SK-N-SH (cell line): ENCODE data around the gene UBE2R2. TPM values are rescaled to one million over a fixed set of nuclear protein-coding genes. Genes with fewer than 3 reads are reported as not detected.

ENCODE experiments used
- CTCF ChIA-PET: fragments of 300-600, 350-600 bp; formaldehyde crosslinking; extraction: SDS; loops from one replicate; lab custom pipeline; 2021; lab: Yijun Ruan, JAX
- POLR2A ChIA-PET: fragments of 350-600 bp; sonication (Branson Sonifier 250); formaldehyde crosslinking; extraction: SDS; loops from one replicate; lab custom pipeline; 2020; ENCODE audit warnings: antibody characterized with exemption, inconsistent platforms; lab: Yijun Ruan, JAX
- DNase-seq: peaks from one replicate; pipeline ENCODE4 v3.0.0; 2012
- H2AFZ ChIP-seq: fragments of 200-600 bp; sonication (generic); 2 replicates; pipeline ENCODE4 v1.8.1; 2016; ENCODE audit warnings: antibody characterized with exemption, mild to moderate bottlenecking, low read depth
- H3F3A ChIP-seq: fragments of 200-600 bp; sonication (generic); replicated peaks from 2 replicates; pipeline ENCODE3; 2016; ENCODE audit warnings: antibody characterized with exemption, mild to moderate bottlenecking; ENCODE audit not compliant: insufficient read depth
- H3K27ac ChIP-seq, 2 experiments: fragments of 200-500 bp in 1 of 2; fragments of 200-600 bp in 1 of 2; sonication (Bioruptor generic) in 1 of 2; sonication (generic), shearing (Covaris generic) in 1 of 2; 2 replicates each; pipeline versions ENCODE4 v1.5.1 to v1.6.1; 2014 to 2016; ENCODE audit warnings: low read depth in 2 of 2, inconsistent platforms in 1 of 2, low read length in 1 of 2, mild to moderate bottlenecking in 1 of 2, mixed read lengths in 1 of 2
- H3K27me3 ChIP-seq: fragments of 200-600 bp; sonication (generic), shearing (Covaris generic); 2 replicates; pipeline ENCODE4 v1.6.1; 2016; ENCODE audit warnings: mixed run types; ENCODE audit not compliant: insufficient read depth
- H3K36me3 ChIP-seq, 2 experiments: fragments of 200-500 bp in 1 of 2; fragments of 200-600 bp in 1 of 2; sonication (Bioruptor generic) in 1 of 2; sonication (generic) in 1 of 2; replicated peaks in 1 of 2; 2 replicates each; pipeline versions ENCODE3 to v1.5.1; 2014 to 2016; ENCODE audit warnings: low read length in 1 of 2, mild to moderate bottlenecking in 1 of 2; ENCODE audit not compliant: insufficient read depth in 2 of 2, control insufficient read depth in 1 of 2
- H3K4me1 ChIP-seq, 2 experiments: fragments of 200-500 bp in 1 of 2; fragments of 200-600 bp in 1 of 2; sonication (Bioruptor generic) in 1 of 2; sonication (generic), shearing (Covaris generic) in 1 of 2; 2 replicates each; pipeline versions ENCODE4 v1.5.1 to v1.6.1; 2014 to 2016; ENCODE audit warnings: low read depth in 1 of 2, low read length in 1 of 2, mixed run types in 1 of 2; ENCODE audit not compliant: insufficient read depth in 2 of 2, control insufficient read depth in 1 of 2
- H3K4me2 ChIP-seq: fragments of 200-600 bp; sonication (generic), shearing (Covaris generic); 2 replicates; pipeline ENCODE4 v1.6.1; 2017; ENCODE audit warnings: mixed run types
- H3K4me3 ChIP-seq, 2 experiments: fragments of 200-500 bp in 1 of 2; fragments of 200-600 bp in 1 of 2; sonication (Bioruptor generic) in 1 of 2; sonication (generic), shearing (Covaris generic) in 1 of 2; 2 replicates each; pipeline versions ENCODE4 v1.5.1 to v1.8.1; 2014 to 2016; ENCODE audit warnings: low read depth in 2 of 2, inconsistent platforms in 1 of 2, low read length in 1 of 2, mild to moderate bottlenecking in 1 of 2, mixed read lengths in 1 of 2, moderate library complexity in 1 of 2
- H3K79me2 ChIP-seq: fragments of 200-600 bp; sonication (generic); 2 replicates; pipeline ENCODE4 v1.8.1; 2017; ENCODE audit warnings: mild to moderate bottlenecking; ENCODE audit not compliant: insufficient read depth
- H3K9ac ChIP-seq: fragments of 200-600 bp; sonication (generic); 2 replicates; pipeline ENCODE4 v1.6.1; 2017; ENCODE audit warnings: mixed run types
- H3K9me2 ChIP-seq: fragments of 200-600 bp; sonication (generic); 2 replicates; pipeline ENCODE4 v1.6.1; 2017; ENCODE audit warnings: mixed run types
- H3K9me3 ChIP-seq: fragments of 200-600 bp; sonication (generic); 2 replicates; pipeline ENCODE4 v1.6.1; 2017; ENCODE audit warnings: mixed run types, mild to moderate bottlenecking, moderate library complexity
- H4K20me1 ChIP-seq: fragments of 200-600 bp; sonication (generic); 2 replicates; pipeline ENCODE4 v1.6.1; 2017; ENCODE audit warnings: mild to moderate bottlenecking, mixed run types; ENCODE audit not compliant: insufficient read depth
- ELF1 ChIP-seq: IDR thresholded peaks from 2 replicates; pipeline ENCODE4 v1.4.0; 2012
- EP300 ChIP-seq, 2 experiments: IDR thresholded peaks; 2 replicates each; pipeline versions ENCODE4 v1.4.0 to v1.6.1; 2012; ENCODE audit warnings: borderline replicate concordance in 1 of 2, low read depth in 1 of 2, low read length in 1 of 2
- FOSL2 ChIP-seq: IDR thresholded peaks from 2 replicates; pipeline ENCODE4 v1.4.0; 2012; ENCODE audit warnings: low read depth, mild to moderate bottlenecking, moderate library complexity, borderline replicate concordance
- MEF2A ChIP-seq: IDR thresholded peaks from 2 replicates; pipeline ENCODE4 v1.4.0; 2012; ENCODE audit warnings: low read depth, borderline replicate concordance
- NRF1 ChIP-seq: IDR thresholded peaks from 2 replicates; pipeline ENCODE4 v1.6.1; 2012; ENCODE audit warnings: low read depth, mild to moderate bottlenecking, low read length
- RAD21 ChIP-seq: IDR thresholded peaks from 2 replicates; pipeline ENCODE4 v1.6.1; 2012; ENCODE audit warnings: mild to moderate bottlenecking, low read length
- REST ChIP-seq: IDR thresholded peaks from 2 replicates; pipeline ENCODE4 v1.6.1; 2012; ENCODE audit warnings: mild to moderate bottlenecking, low read depth, low read length, moderate library complexity
- RXRA ChIP-seq: IDR thresholded peaks from 2 replicates; pipeline ENCODE4 v1.4.0; 2012; ENCODE audit warnings: low read depth, mild to moderate bottlenecking, borderline replicate concordance
- YY1 ChIP-seq: IDR thresholded peaks from 2 replicates; pipeline ENCODE4 v1.4.0; 2012; ENCODE audit warnings: low read depth, mild to moderate bottlenecking
- WGBS: methylation state at CpG from one replicate; pipeline ENCODE4 v1.1.6; 2017; ENCODE audit warnings: low lambda C conversion rate; 5-methylcytosine and 5-hydroxymethylcytosine counted together
- polyA plus RNA-seq, 3 experiments: library from polyadenylated mRNA; depleted of rRNA; stranded (reverse); fragments of >200 nt; gene quantifications; 2 replicates each; pipeline ENCODE4 v1.2.3, GENCODE V29; 2012
- TF ChIP-seq, protein P1 (sequence below): fragments of 150-350 bp; IDR thresholded peaks from 2 replicates; pipeline ENCODE4 v1.6.1; 2016; ENCODE audit warnings: mild to moderate bottlenecking, low read depth, low read length
- TF ChIP-seq, protein P2 (sequence below): IDR thresholded peaks from 2 replicates; pipeline ENCODE4 v1.4.0; 2012; ENCODE audit warnings: low read depth, borderline replicate concordance

UBE2R2 gene
- polyA plus RNA-seq, 1 of the 3 experiments (the other 2 are of a cell fraction): 19.7 TPM

GRCh38 chr9:33908749-33909148 lies 91.8 kb downstream of the UBE2R2 start:
- Histone ChIP-seq H3K4me3 (no peak overlapping the region), H2AFZ (no peak overlapping the region), H3K9me2 (no peaks in the 10 kb centered on the region), H3K27me3 (no peaks in the 10 kb centered on the region), H3K9ac (no peak overlapping the region), H3K36me3 (peaks cover 16 to 38% of the 10 kb centered on the region in 2 experiments), H3K9me3 (no peaks in the 10 kb centered on the region), H4K20me1 (peaks cover 70% of the 10 kb centered on the region), H3K4me1 (no peaks in the 10 kb centered on the region), H3K27ac (no peak overlapping the region), H3K4me2 (no peak overlapping the region), H3K79me2 (peaks cover 97% of the 10 kb centered on the region), H3F3A (peaks cover 13% of the 10 kb centered on the region)
- TF ChIP-seq, protein P1, sequence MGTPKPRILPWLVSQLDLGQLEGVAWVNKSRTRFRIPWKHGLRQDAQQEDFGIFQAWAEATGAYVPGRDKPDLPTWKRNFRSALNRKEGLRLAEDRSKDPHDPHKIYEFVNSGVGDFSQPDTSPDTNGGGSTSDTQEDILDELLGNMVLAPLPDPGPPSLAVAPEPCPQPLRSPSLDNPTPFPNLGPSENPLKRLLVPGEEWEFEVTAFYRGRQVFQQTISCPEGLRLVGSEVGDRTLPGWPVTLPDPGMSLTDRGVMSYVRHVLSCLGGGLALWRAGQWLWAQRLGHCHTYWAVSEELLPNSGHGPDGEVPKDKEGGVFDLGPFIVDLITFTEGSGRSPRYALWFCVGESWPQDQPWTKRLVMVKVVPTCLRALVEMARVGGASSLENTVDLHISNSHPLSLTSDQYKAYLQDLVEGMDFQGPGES: no peak
- TF ChIP-seq RXRA (no peak), YY1 (no peak), FOSL2 (no peak), NRF1 (no peak), ELF1 (no peak)
- no peak for DNase-seq
- CTCF ChIA-PET: interaction anchor here (0.6 kb wide), 1 partner anchor 95 kb away, joined by 4 read pairs; no protein-coding TSS in a partner anchor
- POLR2A ChIA-PET: no interaction called here
- 97% methylated on average over 4 of the region's 4 CpGs for WGBS

DNA sequence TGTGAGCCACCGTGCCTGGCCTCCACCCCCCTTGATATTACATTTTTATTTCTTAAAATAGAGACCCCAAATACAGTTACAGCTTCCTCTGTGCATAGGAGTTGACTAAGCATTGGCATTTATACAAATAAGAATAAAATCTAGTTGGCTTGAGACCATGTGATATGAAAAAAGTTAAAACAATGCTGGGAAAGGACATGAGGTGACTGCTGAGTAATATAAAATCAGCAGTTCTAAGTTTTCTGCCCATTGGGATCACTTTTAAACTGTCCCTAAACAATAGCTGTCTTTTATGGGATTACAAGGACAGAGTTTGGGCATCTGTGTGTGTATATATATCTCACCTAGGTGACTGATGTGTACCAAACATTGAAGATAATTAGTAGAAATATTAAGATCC lies 96.6 kb downstream of the UBE2R2 start:
- Histone ChIP-seq H3K79me2 (peaks cover 70% of the 10 kb centered on the region), H3K36me3 (peaks cover 46 to 47% of the 10 kb centered on the region in 2 experiments), H3K9me3 (no peaks in the 10 kb centered on the region), H3K4me3 (no peak overlapping the region), H3K9ac (no peak overlapping the region), H2AFZ (no peak overlapping the region), H3K9me2 (no peaks in the 10 kb centered on the region), H3K27me3 (no peaks in the 10 kb centered on the region), H3F3A (peaks cover 33% of the 10 kb centered on the region), H3K27ac (no peak overlapping the region), H3K4me2 (no peak overlapping the region), H4K20me1 (peaks cover 27% of the 10 kb centered on the region), H3K4me1 (no peaks in the 10 kb centered on the region)
- 94% methylated on average over 1 of the region's 1 CpG for WGBS
- ChIA-PET POLR2A (no interaction called here), CTCF (interaction anchor here (1.2 to 2.2 kb wide), 2 partner anchors 12 to 13 kb away, joined by 4 to 9 read pairs; no protein-coding TSS in a partner anchor)
- DNase-seq: no peak
- TF ChIP-seq YY1 (no peak), RAD21 (no peak), EP300 (IDR thresholded peaks at IDR 0.05; ENCODE audit: borderline replicate concordance in 1 of 2, low read depth in 1 of 2, low read length in 1 of 2) (no peak), RXRA (no peak), NRF1 (no peak), MEF2A (no peak), REST (no peak)
- TF ChIP-seq, protein P2, sequence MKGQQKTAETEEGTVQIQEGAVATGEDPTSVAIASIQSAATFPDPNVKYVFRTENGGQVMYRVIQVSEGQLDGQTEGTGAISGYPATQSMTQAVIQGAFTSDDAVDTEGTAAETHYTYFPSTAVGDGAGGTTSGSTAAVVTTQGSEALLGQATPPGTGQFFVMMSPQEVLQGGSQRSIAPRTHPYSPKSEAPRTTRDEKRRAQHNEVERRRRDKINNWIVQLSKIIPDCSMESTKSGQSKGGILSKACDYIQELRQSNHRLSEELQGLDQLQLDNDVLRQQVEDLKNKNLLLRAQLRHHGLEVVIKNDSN: no peak
